Mesendoderm (in vitro differentiated cells): ENCODE data around the gene PLPP7.
A peak's percentile ranks its signal among the peaks of the same experiment; 100 is the strongest.

Experiments
- DNase-seq: peaks from one replicate; pipeline ENCODE4 v3.0.0; 2013
- H2AK5ac ChIP-seq: 2 replicates; pipeline ENCODE4 v1.6.1; 2013; ENCODE audit warnings: low read length, inconsistent platforms
- H2BK120ac ChIP-seq: 2 replicates; pipeline ENCODE4 v1.6.1; 2013; ENCODE audit warnings: low read depth, mild to moderate bottlenecking, low read length, moderate library complexity, mixed read lengths
- H2BK15ac ChIP-seq: replicated peaks from 2 replicates; pipeline ENCODE4 v1.6.1; 2013; ENCODE audit warnings: low read depth, mild to moderate bottlenecking, moderate library complexity
- H2BK5ac ChIP-seq: 2 replicates; pipeline ENCODE4 v1.6.1; 2013; ENCODE audit warnings: low read length, inconsistent platforms
- H3K18ac ChIP-seq: 2 replicates; pipeline ENCODE4 v1.6.1; 2013; ENCODE audit warnings: mild to moderate bottlenecking, low read length, mixed read lengths
- H3K23ac ChIP-seq: one replicate; pipeline ENCODE4 v1.6.1; 2013; ENCODE audit warnings: low read length
- H3K27ac ChIP-seq: 2 replicates; pipeline ENCODE4 v1.5.1; 2013; ENCODE audit warnings: low read depth, mild to moderate bottlenecking, inconsistent platforms, low read length, moderate library complexity
- H3K27me3 ChIP-seq: 2 replicates; pipeline ENCODE4 v1.6.1; 2013; ENCODE audit warnings: low read length, control low read depth, mild to moderate bottlenecking, inconsistent platforms; ENCODE audit not compliant: insufficient read depth, poor library complexity
- H3K36me3 ChIP-seq: 2 replicates; pipeline ENCODE4 v1.6.1; 2013; ENCODE audit warnings: low read length, inconsistent platforms; ENCODE audit not compliant: control insufficient read depth, insufficient read depth
- H3K4ac ChIP-seq: one replicate; pipeline ENCODE4 v1.6.1; 2013; ENCODE audit warnings: low read depth, mild to moderate bottlenecking, low read length, moderate library complexity
- H3K4me1 ChIP-seq: 2 replicates; pipeline ENCODE4 v1.6.1; 2013; ENCODE audit warnings: low read depth, low read length, inconsistent platforms; ENCODE audit not compliant: control insufficient read depth
- H3K4me2 ChIP-seq: 2 replicates; pipeline ENCODE4 v1.6.1; 2013; ENCODE audit warnings: low read length
- H3K4me3 ChIP-seq: 2 replicates; pipeline ENCODE4 v1.5.1; 2013; ENCODE audit warnings: mild to moderate bottlenecking, low read length
- H3K56ac ChIP-seq: one replicate; pipeline ENCODE4 v1.6.1; 2013; ENCODE audit warnings: low read length
- H3K79me1 ChIP-seq: 2 replicates; pipeline ENCODE4 v1.6.1; 2013; ENCODE audit warnings: low read length, inconsistent platforms
- H3K79me2 ChIP-seq: 2 replicates; pipeline ENCODE4 v1.6.1; 2013; ENCODE audit warnings: mild to moderate bottlenecking, low read length; ENCODE audit not compliant: control insufficient read depth, insufficient read depth
- H3K9ac ChIP-seq: 2 replicates; pipeline ENCODE4 v1.6.1; 2013; ENCODE audit warnings: low read length, inconsistent platforms
- H4K5ac ChIP-seq: one replicate; pipeline ENCODE4 v1.6.1; 2013; ENCODE audit warnings: low read length
- H4K8ac ChIP-seq: one replicate; pipeline ENCODE4 v1.6.1; 2013; ENCODE audit warnings: low read depth, mild to moderate bottlenecking, control low read depth, low read length, moderate library complexity
- WGBS: extraction: QIAGEN DNeasy Blood & Tissue Kit; methylation state at CpG from one replicate; pipeline ENCODE4 v1.1.7; 2013; ENCODE audit warnings: low lambda C conversion rate, missing lambda C conversion rate; ENCODE audit not compliant: insufficient coverage; ENCODE audit errors: extremely low coverage; 5-methylcytosine and 5-hydroxymethylcytosine counted together

Gene PLPP7

DNA sequence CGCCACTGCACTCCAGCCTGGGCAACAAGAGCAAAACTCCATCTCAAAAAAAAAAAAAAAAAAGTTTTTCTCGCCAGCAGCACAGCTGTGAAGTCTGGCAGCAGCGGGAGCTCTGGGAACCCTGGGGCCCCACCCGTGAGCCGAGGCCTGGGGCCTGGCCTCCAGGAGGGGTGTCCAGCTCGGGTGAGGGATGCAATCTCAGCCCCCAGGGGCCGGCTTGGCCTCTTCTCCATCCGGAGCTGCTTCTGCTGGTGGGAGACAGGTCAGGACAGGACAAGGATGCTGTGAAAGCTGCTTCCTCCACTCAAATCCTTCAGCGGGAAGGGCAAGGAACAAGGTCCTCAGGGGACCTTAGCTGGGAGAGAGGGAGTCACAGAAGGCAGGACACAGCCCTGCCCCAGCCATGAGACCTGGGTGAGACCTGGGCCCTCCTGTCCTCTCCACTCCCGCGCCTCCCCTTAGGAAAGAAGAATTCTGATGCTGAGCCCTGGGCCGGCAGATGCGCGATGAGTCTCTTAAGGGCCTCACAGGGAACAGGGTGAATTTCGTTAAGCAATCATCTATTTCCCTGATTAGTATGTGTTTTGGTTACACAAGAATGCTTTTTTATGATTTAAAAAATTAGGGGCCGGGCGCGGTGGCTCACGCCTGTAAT, 30.6 kb downstream of the PLPP7 start:
- Histone ChIP-seq H3K79me2 (no peaks in the 10 kb centered on the region), H3K18ac (no peak overlapping the region), H4K5ac (no peak overlapping the region), H2BK15ac (no peak overlapping the region), H4K8ac (no peak overlapping the region), H3K36me3 (no peaks in the 10 kb centered on the region), H3K4me3 (no peak overlapping the region), H3K4me1 (no peaks in the 10 kb centered on the region), H3K9ac (no peak overlapping the region), H3K79me1 (no peaks in the 10 kb centered on the region), H3K4me2 (no peak overlapping the region), H3K27ac (no peak overlapping the region), H3K27me3 (no peaks in the 10 kb centered on the region), H3K56ac (no peak overlapping the region), H2AK5ac (no peak overlapping the region), H2BK5ac (no peak overlapping the region), H3K4ac (no peak overlapping the region), H3K23ac (no peak overlapping the region), H2BK120ac (no peak overlapping the region)
- WGBS: no CpG with 5 or more reads among the region's 19 CpGs
- DNase-seq: no peak

DNA sequence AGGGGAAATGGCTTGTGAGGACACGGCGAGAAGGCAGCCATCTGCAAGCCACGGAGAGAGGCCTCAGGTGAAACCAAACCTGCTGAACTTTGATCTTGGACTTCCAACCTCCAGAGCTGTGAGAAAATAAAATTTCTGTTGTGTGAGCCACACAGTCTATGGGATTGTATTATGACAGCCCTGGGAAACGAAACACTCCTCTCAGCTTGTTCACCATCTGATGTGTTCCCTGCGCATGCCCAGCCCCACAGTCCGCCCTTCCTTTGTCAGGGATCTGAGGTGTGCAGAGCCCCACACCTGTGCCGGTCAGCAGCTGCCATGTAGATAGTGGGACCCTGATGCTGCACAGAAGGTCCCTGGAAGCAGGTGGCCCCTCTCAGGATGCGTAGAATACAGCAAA, 34.1 kb downstream of the PLPP7 start:
- Histone ChIP-seq H3K4me2 (no peak overlapping the region), H3K36me3 (no peaks in the 10 kb centered on the region), H3K9ac (no peak overlapping the region), H3K18ac (no peak overlapping the region), H3K56ac (no peak overlapping the region), H3K79me2 (no peaks in the 10 kb centered on the region), H4K5ac (no peak overlapping the region), H2BK15ac (no peak overlapping the region), H3K79me1 (no peaks in the 10 kb centered on the region), H4K8ac (no peak overlapping the region), H3K4me1 (no peaks in the 10 kb centered on the region), H3K27me3 (no peaks in the 10 kb centered on the region), H3K27ac (no peak overlapping the region), H3K23ac (no peak overlapping the region), H3K4me3 (no peak overlapping the region), H2BK120ac (no peak overlapping the region), H2BK5ac (no peak overlapping the region), H3K4ac (no peak overlapping the region), H2AK5ac (no peak overlapping the region)
- no peak for DNase-seq
- WGBS: no CpG with 5 or more reads among the region's 8 CpGs

DNA sequence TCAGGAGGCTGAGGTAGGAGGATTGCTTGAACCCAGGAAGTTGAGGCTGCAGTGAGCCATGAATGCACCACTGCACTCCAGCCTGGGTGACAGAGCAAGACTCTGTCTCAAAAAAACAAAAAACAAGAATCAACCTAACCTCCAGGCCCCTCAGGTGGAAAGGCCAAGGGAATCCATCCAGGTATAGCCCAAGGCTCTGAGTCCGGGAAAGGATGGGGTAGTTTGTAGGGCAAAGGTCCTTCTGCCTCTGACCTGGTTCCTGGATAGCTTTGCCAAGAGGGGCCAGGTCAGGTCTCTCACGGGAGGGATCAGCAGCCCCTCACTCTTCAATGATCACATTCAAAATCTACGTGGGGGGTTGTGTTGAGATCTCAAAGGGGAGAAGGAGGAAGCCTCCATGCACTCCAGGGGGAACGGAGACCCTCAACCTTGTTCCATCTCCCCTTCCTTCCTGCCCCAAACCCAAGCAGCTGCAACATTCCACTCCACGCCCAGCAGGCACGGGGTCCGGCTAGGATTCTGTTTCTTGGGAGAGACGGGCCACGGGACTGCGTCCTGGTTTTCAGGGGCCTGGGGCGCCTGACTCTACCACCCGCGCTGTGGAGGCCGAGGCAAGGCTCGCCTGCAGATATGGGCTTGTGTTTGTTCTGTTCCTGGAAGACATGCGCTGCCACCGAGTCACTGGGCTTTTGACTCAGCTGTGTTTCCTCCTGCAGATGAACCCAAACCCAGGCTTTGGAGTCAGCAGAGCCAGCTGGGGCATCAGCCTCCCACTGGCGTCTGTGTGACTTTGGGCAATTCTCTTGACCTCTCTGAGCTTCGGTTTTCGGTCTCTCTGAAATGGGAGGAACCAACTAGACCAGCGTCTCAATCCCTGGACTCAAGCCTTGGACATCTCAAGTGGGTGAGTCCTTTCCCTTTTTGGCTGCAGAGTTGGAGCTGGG, 35.5 kb downstream of the PLPP7 start:
- no peak overlapping the region for H2BK120ac ChIP-seq
- no peak overlapping the region for H3K9ac ChIP-seq
- H3K27me3 ChIP-seq: no peaks in the 10 kb centered on the region
- no peak overlapping the region for H3K18ac ChIP-seq
- H3K4ac ChIP-seq: no peak overlapping the region
- H3K4me1 ChIP-seq: peaks cover 5% of the 10 kb centered on the region
- no peak overlapping the region for H3K23ac ChIP-seq
- DNase-seq: no peak
- no peak overlapping the region for H3K56ac ChIP-seq
- no peak overlapping the region for H4K5ac ChIP-seq
- no peaks in the 10 kb centered on the region for H3K36me3 ChIP-seq
- H2AK5ac ChIP-seq: no peak overlapping the region
- no peak overlapping the region for H3K27ac ChIP-seq
- WGBS: no CpG with 5 or more reads among the region's 21 CpGs
- H3K79me1 ChIP-seq: no peaks in the 10 kb centered on the region
- no peak overlapping the region for H4K8ac ChIP-seq
- H3K4me3 ChIP-seq: no peak overlapping the region
- H3K4me2 ChIP-seq: no peak overlapping the region
- H2BK15ac ChIP-seq: no peak overlapping the region
- H2BK5ac ChIP-seq: no peak overlapping the region
- no peaks in the 10 kb centered on the region for H3K79me2 ChIP-seq

DNA sequence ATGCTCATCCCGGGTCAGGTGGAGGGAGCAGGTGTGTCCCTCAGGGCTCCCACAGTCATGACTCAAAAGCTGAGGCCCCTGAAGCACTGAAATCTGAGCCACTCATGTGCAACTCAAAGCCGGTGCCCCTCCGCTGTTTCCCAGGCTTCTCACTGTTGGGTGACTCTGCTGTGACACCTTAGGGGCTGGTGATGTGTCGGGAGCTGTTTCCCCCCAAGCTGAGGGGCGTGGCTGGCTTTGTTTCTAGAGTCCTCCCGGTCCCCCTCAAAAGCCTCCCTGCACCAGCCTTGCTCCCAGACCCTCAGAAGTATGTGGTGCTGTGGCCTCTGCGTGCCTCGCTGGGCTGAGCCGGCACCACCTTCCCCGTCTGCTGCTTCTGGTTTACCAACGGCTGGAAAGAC, 39.7 kb downstream of the PLPP7 start:
- H3K27ac ChIP-seq: no peak overlapping the region

GRCh38 chr9:131330814-131331600, 41.5 kb downstream of the PLPP7 start:
- Histone ChIP-seq H2AK5ac (no peak overlapping the region), H3K18ac (peak overlapping the region; percentile 91), H3K56ac (peak overlapping the region; percentile 85), H3K4me2 (peak overlapping the region; percentile 38), H3K27me3 (no peaks in the 10 kb centered on the region), H3K79me1 (no peaks in the 10 kb centered on the region), H3K36me3 (no peaks in the 10 kb centered on the region), H2BK5ac (peak overlapping the region; percentile 97), H4K5ac (no peak overlapping the region), H3K79me2 (no peaks in the 10 kb centered on the region), H3K23ac (no peak overlapping the region), H4K8ac (peak overlapping the region; percentile 78), H3K4me3 (no peak overlapping the region), H3K27ac (peak overlapping the region; percentile 97), H2BK15ac (peak overlapping the region; percentile 61), H3K4me1 (peaks cover 10% of the 10 kb centered on the region), H3K4ac (peak overlapping the region; percentile 82), H2BK120ac (peak overlapping the region; percentile 62), H3K9ac (peak overlapping the region; percentile 42)
- peak; percentile 99 for DNase-seq
- no CpG with 5 or more reads among the region's 18 CpGs for WGBS

More for the DNA sequence above, 39.7 kb downstream of the PLPP7 start:
- no peak overlapping the region for H4K8ac ChIP-seq
- no peak overlapping the region for H2BK120ac ChIP-seq
- no peak overlapping the region for H3K4ac ChIP-seq
- peak overlapping the region; percentile 24 for H3K9ac ChIP-seq
- H3K27me3 ChIP-seq: no peaks in the 10 kb centered on the region
- H3K4me3 ChIP-seq: no peak overlapping the region
- no peaks in the 10 kb centered on the region for H3K79me2 ChIP-seq
- no peak overlapping the region for H3K18ac ChIP-seq
- no peaks in the 10 kb centered on the region for H3K79me1 ChIP-seq
- peak overlapping the region; percentile 84 for H2BK5ac ChIP-seq
- no peaks in the 10 kb centered on the region for H3K36me3 ChIP-seq
- H2BK15ac ChIP-seq: no peak overlapping the region
- H3K4me1 ChIP-seq: peaks cover 10% of the 10 kb centered on the region
- no peak for DNase-seq
- WGBS: no CpG with 5 or more reads among the region's 11 CpGs
- peak overlapping the region; percentile 25 for H3K56ac ChIP-seq
- no peak overlapping the region for H3K23ac ChIP-seq
- no peak overlapping the region for H3K4me2 ChIP-seq
- peak overlapping the region; percentile 93 for H2AK5ac ChIP-seq
- H4K5ac ChIP-seq: no peak overlapping the region
